UCSD-AML1 (cell line): ENCODE measurements around the gene IGF2BP2.
"Not testable (repeated sequence)": the region's sequence is repeated elsewhere in the genome, so short reads cannot be mapped to it uniquely, and the experiment has no call there.

Experiments
- DNase-seq: peaks from one replicate; lab custom pipeline; 2025; ENCODE audit not compliant: unreplicated experiment; lab: John Stamatoyannopoulos, UW

IGF2BP2 gene

DNA sequence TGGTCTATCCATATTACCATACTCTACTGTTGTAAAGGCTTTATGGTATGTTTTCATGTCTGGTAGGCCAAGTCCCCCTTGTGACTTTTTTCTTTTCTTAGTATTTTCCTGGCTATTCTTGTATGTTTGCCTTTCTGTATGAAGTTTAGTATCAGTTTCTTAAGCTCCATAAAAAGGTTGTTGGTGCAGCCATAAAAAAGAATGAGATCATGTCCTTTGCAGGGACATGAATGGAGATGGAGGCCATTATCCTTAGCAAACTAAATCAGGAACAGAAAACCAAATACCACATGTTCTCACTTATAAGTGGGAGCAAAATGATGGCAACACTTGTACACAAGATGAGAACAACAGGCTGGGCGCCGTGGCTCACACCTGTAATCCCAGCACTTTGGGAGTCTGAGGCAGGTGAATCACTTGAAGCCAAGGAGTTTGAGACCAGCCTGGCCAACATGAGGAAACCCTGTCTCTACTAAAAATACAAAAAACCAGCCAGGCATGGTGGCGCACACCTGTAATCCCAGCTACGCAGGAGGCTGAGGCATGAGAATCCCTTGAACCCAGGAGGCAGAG, 13.7 kb upstream of the IGF2BP2 start:
- not testable (repeated sequence) for DNase-seq

- DNase-seq = no peak
Measured at GRCh38 chr3:185837414-185837813, 12.6 kb upstream of the IGF2BP2 start.

- DNase-seq = no peak
Measured at GRCh38 chr3:185831990-185832389, 7.1 kb upstream of the IGF2BP2 start.

DNA sequence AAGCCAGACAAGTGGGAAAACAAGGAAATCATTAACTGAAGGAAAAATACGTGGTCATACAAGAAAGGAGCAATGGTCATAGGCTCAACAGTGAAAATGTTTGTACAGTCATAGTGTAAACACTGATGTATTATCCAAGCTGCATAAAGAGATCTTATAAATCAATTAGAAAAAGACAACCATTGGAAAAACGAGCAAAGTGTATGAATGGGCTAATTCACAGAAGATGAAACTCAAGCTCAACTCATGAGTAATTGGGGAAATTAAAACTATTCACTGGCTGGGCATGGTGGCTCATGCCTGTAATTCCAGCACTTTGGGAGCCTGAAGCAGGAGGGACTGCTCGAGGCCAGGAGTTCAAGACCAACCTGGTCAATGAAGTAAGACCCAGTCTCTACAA, 6.4 kb upstream of the IGF2BP2 start:
- no peak for DNase-seq

DNA sequence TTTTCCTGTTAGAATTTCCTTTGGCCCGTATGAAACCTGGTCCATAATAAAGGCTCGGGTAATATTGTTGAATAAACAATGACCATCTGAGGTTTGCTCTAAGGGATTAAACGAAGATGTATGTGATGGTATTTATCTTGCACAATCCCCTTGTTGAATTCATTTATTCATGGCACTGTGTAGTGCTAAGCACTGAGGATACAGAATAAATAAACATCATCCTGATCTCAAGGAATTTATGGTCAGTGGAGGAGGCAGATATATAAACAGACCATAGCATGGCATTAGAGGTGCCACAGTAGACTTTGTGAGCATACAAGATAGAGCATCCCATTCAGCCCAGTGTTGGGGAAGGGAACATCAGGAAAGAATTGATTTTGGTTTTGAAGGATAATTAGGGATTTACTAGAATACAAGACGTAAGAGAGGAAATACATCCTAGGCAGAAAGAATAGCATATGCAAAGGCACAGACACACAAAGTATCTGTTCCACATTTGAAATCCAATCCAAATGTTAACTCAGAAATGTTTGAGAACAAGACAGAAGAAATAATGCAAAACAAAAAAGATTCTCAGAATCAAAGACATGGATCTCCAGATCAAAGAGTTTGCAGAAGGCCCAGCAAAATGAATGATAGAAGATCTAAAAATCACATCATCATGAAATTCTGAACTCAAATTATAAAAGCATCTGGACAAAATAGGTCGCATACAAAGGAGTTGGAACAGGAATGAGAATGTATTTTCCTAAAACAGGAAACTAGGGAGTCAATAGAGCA, 5.4 kb upstream of the IGF2BP2 start:
- DNase-seq = no peak

GRCh38 chr3:185828755-185829154, 3.9 kb upstream of the IGF2BP2 start:
- DNase-seq = no peak

DNA sequence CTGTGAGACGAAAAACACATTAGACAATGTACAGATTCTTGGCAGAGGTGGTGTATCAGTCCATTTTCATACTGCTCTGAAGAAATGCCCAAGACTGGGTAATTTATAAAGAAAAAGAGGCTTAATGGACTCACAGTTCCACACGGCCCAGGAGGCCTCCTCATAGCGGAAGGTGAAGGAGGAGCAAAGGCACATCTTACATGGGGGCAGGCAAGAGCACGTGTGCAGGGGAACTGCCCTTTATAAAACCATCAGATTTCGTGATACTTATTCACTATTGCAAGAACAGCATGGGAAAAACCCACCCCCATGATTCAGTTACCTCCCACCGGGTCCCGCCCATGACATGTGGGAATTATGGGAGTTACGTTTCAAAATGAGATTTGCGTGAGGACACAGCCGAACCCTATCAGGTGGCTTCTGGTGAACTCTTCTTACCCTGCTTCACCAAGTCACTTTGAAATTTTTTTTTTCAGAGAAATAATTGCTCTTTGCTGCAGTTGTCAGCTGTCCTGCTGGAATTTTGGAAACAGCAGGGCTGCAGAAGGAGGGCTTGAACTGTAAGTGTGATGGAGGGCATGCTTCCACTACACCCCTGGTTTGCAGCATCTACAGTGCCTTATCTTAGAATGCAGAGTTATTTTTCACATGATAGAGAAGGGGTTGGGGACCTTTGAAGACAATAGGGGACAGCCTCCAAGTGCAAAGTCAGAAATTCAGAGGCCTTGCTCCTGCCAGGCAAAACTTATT, 2.9 kb upstream of the IGF2BP2 start:
- DNase-seq = no peak

GRCh38 chr3:185825639-185826481, 1.0 kb upstream of the IGF2BP2 start:
- DNase-seq = peak; percentile 71

DNA sequence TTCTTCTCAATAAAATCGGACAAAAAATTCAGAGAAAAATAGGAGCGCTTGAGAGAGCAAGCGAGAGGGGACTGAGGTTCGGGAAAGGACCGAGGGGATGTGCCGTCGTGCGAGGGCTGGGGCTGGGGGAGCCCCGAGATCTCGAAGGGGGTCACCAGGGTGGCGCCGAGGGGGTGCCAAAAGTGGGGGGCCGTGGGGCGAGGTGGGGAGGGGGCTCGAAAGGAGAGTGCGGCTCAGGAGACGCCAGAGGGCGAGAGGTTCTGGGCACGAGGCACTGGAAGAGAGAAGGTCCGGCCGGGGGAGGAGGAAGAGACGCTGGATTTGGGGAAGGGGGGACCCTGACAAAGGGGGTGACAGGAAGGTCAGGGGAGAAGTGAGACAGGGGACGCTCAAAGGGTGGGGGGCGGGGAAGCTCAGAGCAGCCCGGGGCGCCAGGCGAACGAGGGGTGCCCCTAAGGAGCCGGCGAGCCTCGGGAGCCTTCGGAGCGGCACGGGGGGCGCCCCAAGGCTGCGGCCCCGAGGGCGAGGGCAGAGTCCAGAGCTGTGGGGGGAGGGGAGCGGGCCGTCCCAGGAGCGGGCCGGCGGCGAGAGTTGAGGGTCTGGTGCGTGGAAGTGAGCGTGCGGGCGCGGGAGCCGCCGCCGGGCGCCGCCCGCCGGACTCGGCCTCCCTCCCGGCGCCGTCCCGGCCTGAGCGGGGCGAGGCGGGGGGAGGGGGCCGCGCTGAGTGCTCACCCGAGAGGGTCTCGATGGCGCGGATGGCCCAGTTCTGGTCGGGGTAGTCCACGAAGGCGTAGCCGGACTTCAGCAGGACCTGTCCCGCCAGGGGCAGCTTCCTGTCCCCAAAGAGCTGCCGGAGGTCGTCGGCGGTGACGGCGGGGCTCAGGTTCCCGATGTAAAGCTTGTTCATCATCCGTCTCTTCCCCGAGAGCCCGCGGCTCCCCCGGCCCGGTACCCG, 514 bp downstream of the IGF2BP2 start:
- peak; percentile 60 for DNase-seq

- DNase-seq = peak; percentile 55
Measured at GRCh38 chr3:185823078-185824044, 1.5 kb downstream of the IGF2BP2 start.

DNA sequence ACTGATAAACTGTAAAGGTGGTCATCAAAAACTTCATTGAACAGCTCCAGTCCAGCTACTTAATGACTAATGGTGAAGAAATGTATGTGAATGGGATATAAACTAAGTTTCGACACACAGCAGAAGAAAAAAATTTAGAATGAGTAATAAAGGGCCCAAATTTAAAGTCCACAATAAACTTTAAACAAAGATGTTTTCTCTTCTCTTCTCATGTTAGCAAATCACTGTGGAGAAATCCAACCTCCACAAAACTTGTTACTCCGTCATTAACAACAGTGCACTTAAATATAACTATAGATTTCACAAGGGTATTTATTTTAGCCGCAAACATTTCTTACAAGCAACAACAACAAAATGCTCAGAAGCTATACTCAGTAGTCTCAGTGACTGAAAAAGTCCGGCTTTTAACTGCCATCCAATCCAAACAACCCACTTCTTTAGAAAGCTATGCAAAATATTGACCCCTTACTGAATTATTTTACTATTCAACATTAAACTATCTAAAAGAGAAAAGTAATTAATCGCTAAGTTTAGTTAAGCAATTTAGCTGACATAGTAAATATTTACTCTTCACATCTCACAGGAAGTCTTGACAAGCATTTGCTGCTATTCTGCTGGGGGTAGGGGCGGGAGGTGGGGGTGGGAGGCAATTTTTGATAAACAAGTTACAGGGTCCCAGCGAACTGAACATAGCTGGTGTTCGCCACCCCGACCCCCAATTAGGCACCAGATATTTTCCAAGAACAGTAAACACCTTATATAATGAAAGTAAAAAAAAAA, 2.4 kb downstream of the IGF2BP2 start:
- no peak for DNase-seq

- no peak for DNase-seq
Measured at GRCh38 chr3:185820973-185821758, 3.7 kb downstream of the IGF2BP2 start.

DNA sequence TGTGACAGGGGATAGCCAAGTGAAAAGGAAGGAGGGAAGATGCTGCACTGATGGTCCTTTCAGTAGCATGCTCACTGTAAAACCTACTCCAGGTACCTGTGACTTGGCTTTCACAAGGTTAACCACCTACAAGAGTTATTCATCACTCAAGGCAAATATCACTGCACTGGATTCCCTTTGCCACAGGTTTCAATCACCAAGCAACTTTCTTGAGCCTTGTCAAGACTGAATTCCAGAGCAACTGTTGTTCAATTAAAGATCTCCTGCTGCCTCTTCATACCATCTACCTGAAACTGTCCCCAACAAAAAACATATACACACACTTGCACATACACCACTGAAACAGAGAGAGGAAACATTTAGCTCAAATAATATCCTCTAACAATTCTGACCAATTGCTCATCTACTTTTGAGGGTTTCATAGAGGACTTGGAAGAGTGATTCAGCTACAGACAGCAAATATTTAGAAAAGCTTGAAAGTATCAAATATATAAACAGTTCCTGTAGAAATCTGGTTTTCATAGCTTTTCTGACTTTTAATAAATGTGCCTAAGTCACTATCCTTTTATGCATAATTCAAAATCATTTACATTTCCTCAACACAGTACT, 6.5 kb downstream of the IGF2BP2 start:
- DNase-seq = no peak

GRCh38 chr3:185815391-185816282, 9.2 kb downstream of the IGF2BP2 start:
- peak; percentile 31 for DNase-seq

DNA sequence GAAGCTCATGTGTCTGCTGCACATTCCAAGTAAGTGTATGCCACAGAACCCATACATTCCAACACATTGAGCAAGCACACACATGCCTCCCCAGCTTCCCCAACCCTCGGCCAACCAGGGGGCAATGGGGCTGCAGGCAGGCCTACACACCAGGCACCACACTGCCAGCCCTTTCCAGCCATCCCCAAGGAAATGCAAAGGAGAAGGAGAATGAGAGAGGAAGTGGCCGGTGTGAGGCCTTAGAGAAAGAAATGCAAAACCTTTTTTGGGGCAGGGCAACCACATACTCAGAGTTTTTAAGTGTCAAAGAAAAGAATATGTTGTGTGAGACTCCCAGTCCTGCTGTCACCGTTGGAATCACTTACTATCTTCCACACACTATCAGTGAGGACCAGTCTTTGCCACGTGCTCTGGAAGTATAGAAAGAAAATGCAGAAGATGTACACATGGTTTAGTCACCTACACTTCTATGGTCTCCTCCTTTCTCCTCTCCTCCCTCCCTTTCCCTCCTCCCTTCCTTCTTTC, 11.1 kb downstream of the IGF2BP2 start:
- DNase-seq = peak; percentile 36

DNA sequence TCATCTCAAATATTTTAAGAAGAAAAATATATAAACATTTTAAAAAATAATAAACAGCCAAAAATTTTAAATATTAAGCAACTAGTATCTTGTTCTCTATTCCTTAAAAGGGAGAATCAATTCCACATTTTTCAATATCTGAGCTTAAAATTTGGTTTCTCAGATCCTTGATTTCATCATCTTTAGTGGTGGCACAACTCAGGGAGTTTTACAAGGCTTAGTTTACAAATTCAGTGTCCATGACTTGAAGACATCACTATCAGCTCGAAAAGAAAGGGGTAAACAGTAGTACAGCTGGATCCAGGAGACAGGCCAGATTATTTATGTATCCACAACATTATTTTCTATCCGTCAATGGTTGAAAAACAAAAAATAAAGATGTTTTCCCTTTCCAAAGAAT, 11.6 kb downstream of the IGF2BP2 start:
- no peak for DNase-seq
